ENCODE data around the gene QTRT2.

The QTRT2 gene

GRCh38 chr3:114076711-114077110, 20.2 kb downstream of the QTRT2 start:
- DNase-seq (ENCODE audit: low read depth in 3 of 3, low spot score in 1 of 3), result no peak

- no peak for DNase-seq (ENCODE audit: low read depth in 3 of 3, low spot score in 1 of 3)
Observed at GRCh38 chr3:114078126-114078525, 21.6 kb downstream of the QTRT2 start.

- no peak for DNase-seq (ENCODE audit: low read depth in 3 of 3, low spot score in 1 of 3)
Observed at GRCh38 chr3:114079761-114080160, 23.2 kb downstream of the QTRT2 start.

- no peak for DNase-seq (ENCODE audit: low read depth in 3 of 3, low spot score in 1 of 3)
Observed at GRCh38 chr3:114080201-114080600, 23.7 kb downstream of the QTRT2 start.

- DNase-seq (ENCODE audit: low read depth in 3 of 3, low spot score in 1 of 3), result no peak
Observed at GRCh38 chr3:114081037-114081436, 24.5 kb downstream of the QTRT2 start.

- DNase-seq (ENCODE audit: low read depth in 3 of 3, low spot score in 1 of 3), result no peak
Observed at GRCh38 chr3:114083112-114083511, 26.6 kb downstream of the QTRT2 start.

GRCh38 chr3:114086356-114086755, 29.8 kb downstream of the QTRT2 start:
- DNase-seq (ENCODE audit: low read depth in 3 of 3, low spot score in 1 of 3), result no peak

- DNase-seq (ENCODE audit: low read depth in 3 of 3, low spot score in 1 of 3), result no peak
Observed at GRCh38 chr3:114089675-114090074, 33.1 kb downstream of the QTRT2 start.

- DNase-seq (ENCODE audit: low read depth in 3 of 3, low spot score in 1 of 3), result no peak
Observed at GRCh38 chr3:114092151-114093015, 35.8 kb downstream of the QTRT2 start.

GRCh38 chr3:114093016-114093380, 36.5 kb downstream of the QTRT2 start:
- DNase-seq (ENCODE audit: low read depth in 3 of 3, low spot score in 1 of 3), result no peak

GRCh38 chr3:114093596-114093995, 37.1 kb downstream of the QTRT2 start:
- DNase-seq (ENCODE audit: low read depth in 3 of 3, low spot score in 1 of 3), result no peak

- DNase-seq (ENCODE audit: low read depth in 3 of 3, low spot score in 1 of 3), result no peak
Observed at GRCh38 chr3:114095796-114096195, 39.3 kb downstream of the QTRT2 start.

- DNase-seq (ENCODE audit: low read depth in 3 of 3, low spot score in 1 of 3), result no peak
Observed at GRCh38 chr3:114101101-114101500, 44.6 kb downstream of the QTRT2 start.

GRCh38 chr3:114103181-114103580, 46.6 kb downstream of the QTRT2 start:
- no peak for DNase-seq (ENCODE audit: low read depth in 3 of 3, low spot score in 1 of 3)

- DNase-seq (ENCODE audit: low read depth in 3 of 3, low spot score in 1 of 3), result no peak
Observed at GRCh38 chr3:114103858-114104257, 47.3 kb downstream of the QTRT2 start.

GRCh38 chr3:114104414-114104813, 47.9 kb downstream of the QTRT2 start:
- no peak for DNase-seq (ENCODE audit: low read depth in 3 of 3, low spot score in 1 of 3)

GRCh38 chr3:114108137-114108536, 51.6 kb downstream of the QTRT2 start:
- no peak for DNase-seq (ENCODE audit: low read depth in 3 of 3, low spot score in 1 of 3)

- no peak for DNase-seq (ENCODE audit: low read depth in 3 of 3, low spot score in 1 of 3)
Observed at GRCh38 chr3:114110439-114110838, 53.9 kb downstream of the QTRT2 start.

GRCh38 chr3:114111060-114111770, 54.7 kb downstream of the QTRT2 start:
- no peak for DNase-seq (ENCODE audit: low read depth in 3 of 3, low spot score in 1 of 3)

GRCh38 chr3:114112696-114113095, 56.2 kb downstream of the QTRT2 start:
- no peak for DNase-seq (ENCODE audit: low read depth in 3 of 3, low spot score in 1 of 3)

GRCh38 chr3:114114719-114115118, 58.2 kb downstream of the QTRT2 start:
- no peak for DNase-seq (ENCODE audit: low read depth in 3 of 3, low spot score in 1 of 3)

GRCh38 chr3:114115143-114115542, 58.6 kb downstream of the QTRT2 start:
- DNase-seq (ENCODE audit: low read depth in 3 of 3, low spot score in 1 of 3), result no peak

GRCh38 chr3:114119776-114120175, 63.2 kb downstream of the QTRT2 start:
- DNase-seq (ENCODE audit: low read depth in 3 of 3, low spot score in 1 of 3), result no peak

Data from stimulated activated CD4-positive, alpha-beta T cell treated with anti-CD3 and anti-CD28 coated beads, TNF-alpha, amount 100 ng/mL, for 1 hour (primary cell).